Panc1 (cell line): Measurements from ENCODE around the gene PARD6B. TPM values are rescaled to one million over a fixed set of nuclear protein-coding genes. Genes with fewer than 3 reads are reported as not detected.

ENCODE experiments used
- ATAC-seq: fragments of 200-7000 bp; cut with Tn5 transposase; 2 replicates; pipeline ENCODE4 v1.9.1; 2020; ENCODE audit warnings: mild to moderate bottlenecking, moderate library complexity
- BruUV-seq: library from RNA; stranded (reverse); fragments of 400-500 nt; replicated peaks from 2 replicates; lab custom pipeline; 2021; lab: Mats Ljungman, UMichigan
- CTCF ChIA-PET: fragments of 300-600 bp; sonication (Branson Sonifier 250); formaldehyde crosslinking; loops from one replicate; lab custom pipeline; 2022; ENCODE audit warnings: antibody characterized with exemption; lab: Charles Lee
- POLR2A ChIA-PET: fragments of 300-600 bp; sonication (Branson Sonifier 250); formaldehyde crosslinking; loops from one replicate; lab custom pipeline; 2022; ENCODE audit warnings: antibody characterized with exemption; lab: Charles Lee
- DNase-seq: peaks from one replicate; pipeline ENCODE4 v3.0.0-alpha.2; 2010; ENCODE audit warnings: low read depth, low spot score
- H3K27ac ChIP-seq: 2 replicates; pipeline ENCODE4 v1.5.1; 2011; ENCODE audit warnings: mild to moderate bottlenecking, low read length, inconsistent platforms
- H3K27me3 ChIP-seq: fragments of 200-500 bp; sonication (Bioruptor generic); 2 replicates; pipeline ENCODE4 v1.6.0; 2014; ENCODE audit warnings: low read length, inconsistent platforms; ENCODE audit not compliant: control insufficient read depth, insufficient read depth
- H3K36me3 ChIP-seq: fragments of 200-500 bp; sonication (Bioruptor generic); 2 replicates; pipeline ENCODE4 v1.5.1; 2014; ENCODE audit warnings: inconsistent platforms, mild to moderate bottlenecking, low read length, moderate library complexity; ENCODE audit not compliant: control insufficient read depth, insufficient read depth
- H3K4me1 ChIP-seq: 2 replicates; pipeline ENCODE4 v1.5.1; 2011; ENCODE audit warnings: inconsistent platforms, mild to moderate bottlenecking, low read length, moderate library complexity; ENCODE audit not compliant: control insufficient read depth, insufficient read depth
- H3K4me3 ChIP-seq, 2 experiments: 2 replicates each; pipeline ENCODE4 v1.5.1; 2011 to 2012; ENCODE audit warnings: low read depth in 2 of 2, low read length in 2 of 2, mild to moderate bottlenecking in 2 of 2, inconsistent platforms in 1 of 2, moderate library complexity in 1 of 2
- H3K9me3 ChIP-seq: fragments of 200-500 bp; sonication (Bioruptor generic); 2 replicates; pipeline ENCODE4 v1.5.1; 2014; ENCODE audit warnings: low read depth, mild to moderate bottlenecking, inconsistent platforms, low read length, moderate library complexity; ENCODE audit not compliant: control insufficient read depth, insufficient read depth
- POLR2AphosphoS5 ChIP-seq: IDR thresholded peaks from 2 replicates; pipeline ENCODE4 v1.6.1; 2012; ENCODE audit warnings: mild to moderate bottlenecking, low read depth, low read length, moderate library complexity
- REST ChIP-seq, 2 experiments: IDR thresholded peaks; 2 replicates each; pipeline ENCODE4 v1.6.1; 2011 to 2012; ENCODE audit warnings: low read depth in 2 of 2, control low read depth in 1 of 2, low read length in 1 of 2, mild to moderate bottlenecking in 1 of 2, moderate library complexity in 1 of 2; ENCODE audit not compliant: insufficient read depth in 1 of 2
- SIN3A ChIP-seq: IDR thresholded peaks from 2 replicates; pipeline ENCODE4 v1.6.1; 2012; ENCODE audit warnings: low read depth, mild to moderate bottlenecking, low read length, moderate library complexity, borderline replicate concordance; ENCODE audit not compliant: insufficient read depth
- TCF7L2 ChIP-seq: IDR thresholded peaks from 2 replicates; pipeline ENCODE4 v1.6.1; 2011; ENCODE audit warnings: mild to moderate bottlenecking, low read depth, low read length, inconsistent platforms
- in situ Hi-C: cut with HindIII; loops from 2 replicates; pipeline ENCODE4 v1.10.0; 2016; ENCODE audit warnings: low sequenced_read_pairs, low pct_unique_long_range_greater_than_20kb
- intact Hi-C: fragments of 100-400 bp; cut with micrococcal nuclease; formaldehyde crosslinking; loops from one replicate; pipeline ENCODE4 v1.10.0; 2022; ENCODE audit not compliant: unreplicated experiment
- total RNA-seq: library from RNA; stranded (reverse); gene quantifications from one replicate; pipeline ENCODE4 v1.2.1, GENCODE V29; 2021; ENCODE audit not compliant: unreplicated experiment
- TF ChIP-seq, protein P1 (sequence below): fragments of 450-650 bp; IDR thresholded peaks from 2 replicates; pipeline ENCODE4 v1.5.1; 2017; ENCODE audit warnings: mild to moderate bottlenecking

PARD6B gene
- total RNA-seq, 1 experiment from 2014 or later: 132 TPM

- POLR2A ChIA-PET: interaction anchor here (0.9 to 1.7 kb wide), 5 partner anchors 38 to 44 kb away, joined by 3 to 5 read pairs (median 3); partner anchors contain the start of gene PARD6B
- peak; percentile 66 for ATAC-seq
- TF ChIP-seq, protein P1, sequence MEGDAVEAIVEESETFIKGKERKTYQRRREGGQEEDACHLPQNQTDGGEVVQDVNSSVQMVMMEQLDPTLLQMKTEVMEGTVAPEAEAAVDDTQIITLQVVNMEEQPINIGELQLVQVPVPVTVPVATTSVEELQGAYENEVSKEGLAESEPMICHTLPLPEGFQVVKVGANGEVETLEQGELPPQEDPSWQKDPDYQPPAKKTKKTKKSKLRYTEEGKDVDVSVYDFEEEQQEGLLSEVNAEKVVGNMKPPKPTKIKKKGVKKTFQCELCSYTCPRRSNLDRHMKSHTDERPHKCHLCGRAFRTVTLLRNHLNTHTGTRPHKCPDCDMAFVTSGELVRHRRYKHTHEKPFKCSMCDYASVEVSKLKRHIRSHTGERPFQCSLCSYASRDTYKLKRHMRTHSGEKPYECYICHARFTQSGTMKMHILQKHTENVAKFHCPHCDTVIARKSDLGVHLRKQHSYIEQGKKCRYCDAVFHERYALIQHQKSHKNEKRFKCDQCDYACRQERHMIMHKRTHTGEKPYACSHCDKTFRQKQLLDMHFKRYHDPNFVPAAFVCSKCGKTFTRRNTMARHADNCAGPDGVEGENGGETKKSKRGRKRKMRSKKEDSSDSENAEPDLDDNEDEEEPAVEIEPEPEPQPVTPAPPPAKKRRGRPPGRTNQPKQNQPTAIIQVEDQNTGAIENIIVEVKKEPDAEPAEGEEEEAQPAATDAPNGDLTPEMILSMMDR: no peak
- TF ChIP-seq POLR2AphosphoS5 (peak; percentile 92), TCF7L2 (peak; percentile 77), SIN3A (no peak; the same call in 1 of the 2 replicates), REST (IDR thresholded peaks at IDR 0.05; ENCODE audit: insufficient read depth in 1 of 2, low read depth in 2 of 2, low read length in 1 of 2) (no peak)
- Histone ChIP-seq H3K27ac (peak overlapping the region; percentile 99), H3K27me3 (no peaks in the 10 kb centered on the region), H3K9me3 (no peaks in the 10 kb centered on the region), H3K4me3 (peak overlapping the region; percentile 64 to 71), H3K4me1 (peaks cover 65% of the 10 kb centered on the region), H3K36me3 (no peaks in the 10 kb centered on the region)
- CTCF ChIA-PET: interaction anchor here (0.9 to 1.1 kb wide), 2 partner anchors 24 to 27 kb away, joined by 3 to 5 read pairs; no protein-coding TSS in a partner anchor
- intact Hi-C loops (loop anchor here (2.0 kb wide), 1 partner anchor 39 kb away; no protein-coding TSS in a partner anchor), in situ Hi-C loops (no loop called here)
- BruUV-seq: TSS peak; percentile 71
- DNase-seq: no peak
Observed at GRCh38 chr20:50689864-50690649, 41.3 kb upstream of the PARD6B start.

- in situ Hi-C loops: no loop called here
- no peaks in the 10 kb centered on the region for H3K36me3 ChIP-seq
- POLR2A ChIA-PET: interaction anchor here (0.6 to 1.7 kb wide), 9 partner anchors 11 to 42 kb away, joined by 3 to 6 read pairs (median 3); partner anchors contain the start of gene PARD6B
- peak within 1 kb of the TSS; percentile 99 for H3K27ac ChIP-seq
- TF ChIP-seq TCF7L2 (no peak), POLR2AphosphoS5 (peak; percentile 76; the same call in 1 of the 2 replicates)
- peaks cover 74% of the 10 kb centered on the region for H3K4me1 ChIP-seq
- H3K9me3 ChIP-seq: no peaks in the 10 kb centered on the region
- BruUV-seq: no TSS peak
- H3K4me3 ChIP-seq: peak within 1 kb of the TSS; percentile 64 to 71
- intact Hi-C loops: loop anchor here (2.0 kb wide), 1 partner anchor 38 kb away; no protein-coding TSS in a partner anchor
- DNase-seq (no peak), ATAC-seq (peak; percentile 51)
- H3K27me3 ChIP-seq: no peaks in the 10 kb centered on the region
- CTCF ChIA-PET: interaction anchor here (0.6 to 1.1 kb wide), 5 partner anchors 23 to 1233 kb away, joined by 3 to 11 read pairs (median 3); partner anchors contain the start of gene PARD6B
Observed at GRCh38 chr20:50690650-50691572, 40.5 kb upstream of the PARD6B start, which contains the start of gene RIPOR3. Gene RIPOR3 (minus strand): TSS chr20:50691542. CDS start chr20:50691128, 414 bp downstream.
